Kidney tubule cell (primary cell): ENCODE results near the gene SHQ1.
"Not testable (repeated sequence)": the region's sequence is repeated elsewhere in the genome, so short reads cannot be mapped to it uniquely, and the experiment has no call there.

Experiments used
- DNase-seq: peaks from one replicate; pipeline ENCODE4 v3.0.0-alpha.2; 2018; ENCODE audit warnings: low spot score

SHQ1 gene

GRCh38 chr3:72800869-72801268 lies 47.4 kb downstream of the SHQ1 start:
- no peak for DNase-seq

- DNase-seq: no peak
Measured at GRCh38 chr3:72798552-72799195, 49.6 kb downstream of the SHQ1 start.

- peak; percentile 88 for DNase-seq
Measured at GRCh38 chr3:72797773-72798543, 50.3 kb downstream of the SHQ1 start.

DNA sequence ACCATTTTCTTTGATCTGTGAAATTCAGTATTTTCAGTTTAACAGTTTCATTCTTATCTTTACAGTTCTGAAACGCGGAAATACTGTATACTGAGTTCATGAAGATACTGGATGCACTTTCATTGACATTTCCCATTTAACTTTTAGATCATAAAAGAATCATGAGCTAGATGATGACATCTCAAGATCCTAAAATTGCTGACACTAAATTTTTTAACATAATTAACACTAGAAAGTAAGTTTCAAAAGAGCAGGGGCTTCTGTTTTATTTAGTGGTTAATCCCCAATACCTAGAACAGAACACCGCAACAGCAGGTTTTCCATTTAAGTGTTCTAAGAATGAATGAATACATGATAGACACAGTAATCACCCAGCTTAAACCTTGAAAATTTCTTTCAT lies 54.2 kb downstream of the SHQ1 start:
- no peak for DNase-seq

DNA sequence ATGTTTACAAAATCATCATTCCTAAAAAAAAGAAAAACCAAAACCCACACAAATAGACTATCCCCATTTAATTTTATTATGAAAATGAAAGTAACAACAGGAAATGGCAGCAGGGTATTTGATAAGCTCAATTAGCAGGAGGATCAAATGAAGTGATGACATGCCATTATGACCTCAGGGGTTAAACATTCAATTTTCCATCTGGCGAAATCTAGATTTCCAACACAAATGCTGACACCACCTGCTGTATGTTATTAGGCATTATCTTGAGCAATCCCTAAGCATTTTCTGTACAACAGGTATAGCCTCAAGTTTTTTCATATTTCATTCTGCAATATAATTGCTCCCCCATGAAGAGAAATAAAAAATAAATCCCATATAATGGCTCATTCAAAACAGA lies 57.1 kb downstream of the SHQ1 start:
- peak; percentile 13 for DNase-seq

GRCh38 chr3:72789786-72790185 lies 58.5 kb downstream of the SHQ1 start:
- DNase-seq: no peak

DNA sequence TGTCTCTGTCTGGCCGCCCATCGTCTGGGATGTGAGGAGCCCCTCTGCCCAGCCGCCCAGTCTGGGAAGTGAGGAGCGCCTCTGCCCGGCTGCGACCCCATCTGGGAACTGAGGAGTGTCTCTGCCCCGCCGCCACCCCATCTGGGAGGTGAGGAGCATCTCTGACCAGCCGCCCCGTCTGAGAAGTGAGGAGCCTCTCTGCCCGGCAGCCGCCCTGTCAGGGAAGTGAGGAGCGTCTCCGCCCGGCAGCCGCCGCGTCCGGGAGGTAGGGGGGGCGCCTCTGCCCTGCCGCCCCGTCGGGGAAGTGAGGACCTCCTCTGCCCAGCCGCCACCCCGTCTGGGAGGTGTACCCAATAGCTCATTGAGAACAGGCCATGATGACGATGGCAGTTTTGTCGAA lies 60.0 kb downstream of the SHQ1 start:
- DNase-seq: not testable (repeated sequence)

GRCh38 chr3:72786668-72787067 lies 61.6 kb downstream of the SHQ1 start:
- no peak for DNase-seq

- no peak for DNase-seq
Measured at GRCh38 chr3:72784226-72784625, 64.0 kb downstream of the SHQ1 start.

GRCh38 chr3:72782521-72782920 lies 65.7 kb downstream of the SHQ1 start:
- no peak for DNase-seq

DNA sequence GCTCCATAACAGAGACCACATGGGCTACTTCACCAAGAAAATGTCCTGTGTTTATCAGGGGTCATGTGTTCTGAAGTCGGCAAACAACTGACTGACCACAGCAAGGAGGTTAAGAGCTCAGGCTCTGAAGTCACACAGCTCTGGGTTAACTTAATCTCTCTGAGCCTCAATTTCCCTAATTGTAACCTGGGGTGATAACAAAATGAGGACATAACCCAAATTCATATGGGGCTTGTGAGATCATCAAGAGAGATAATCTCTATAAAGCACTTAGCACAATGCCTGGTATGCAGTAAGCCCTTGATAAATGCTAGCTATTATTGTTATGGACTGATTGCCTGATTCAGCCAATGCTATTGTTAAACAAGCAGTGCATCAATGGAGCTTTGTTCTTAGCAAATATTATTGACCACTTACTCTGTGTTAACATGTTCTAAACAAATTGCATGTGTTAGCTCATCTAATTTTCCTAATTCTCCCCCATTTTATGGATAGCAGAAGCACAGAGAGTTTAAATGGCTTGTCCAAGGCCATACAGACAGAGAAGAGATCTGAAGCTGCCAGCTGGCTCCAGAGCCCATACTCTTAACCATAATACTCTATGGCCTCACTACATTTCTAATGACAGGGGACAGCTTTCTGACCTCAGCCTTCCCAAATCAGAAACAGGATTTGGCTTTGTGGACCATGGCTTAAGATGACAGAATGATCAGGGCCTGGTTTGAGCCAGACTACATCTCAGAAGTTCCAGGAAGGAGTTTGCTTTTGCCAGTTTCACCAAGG lies 78.3 kb downstream of the SHQ1 start:
- no peak for DNase-seq

DNA sequence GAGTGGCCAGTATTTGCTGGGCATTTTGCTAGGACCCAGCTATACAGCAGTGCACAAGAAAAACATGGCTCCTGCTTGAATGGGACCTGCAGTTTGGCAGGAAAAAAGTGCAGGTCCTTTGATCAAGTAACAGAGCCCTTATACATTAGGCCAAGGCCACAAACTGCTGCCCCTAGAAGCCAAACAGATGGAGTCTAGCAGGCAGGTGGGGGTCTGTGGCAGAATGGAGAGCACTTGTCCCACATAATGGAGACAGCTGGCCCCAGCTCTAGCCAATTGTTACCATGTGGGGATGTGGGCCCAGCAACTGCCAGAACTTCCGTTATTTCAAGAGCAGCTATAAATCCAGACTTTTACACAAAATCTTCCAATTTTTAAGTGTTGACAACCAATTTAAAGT lies 79.3 kb downstream of the SHQ1 start:
- DNase-seq: no peak

DNA sequence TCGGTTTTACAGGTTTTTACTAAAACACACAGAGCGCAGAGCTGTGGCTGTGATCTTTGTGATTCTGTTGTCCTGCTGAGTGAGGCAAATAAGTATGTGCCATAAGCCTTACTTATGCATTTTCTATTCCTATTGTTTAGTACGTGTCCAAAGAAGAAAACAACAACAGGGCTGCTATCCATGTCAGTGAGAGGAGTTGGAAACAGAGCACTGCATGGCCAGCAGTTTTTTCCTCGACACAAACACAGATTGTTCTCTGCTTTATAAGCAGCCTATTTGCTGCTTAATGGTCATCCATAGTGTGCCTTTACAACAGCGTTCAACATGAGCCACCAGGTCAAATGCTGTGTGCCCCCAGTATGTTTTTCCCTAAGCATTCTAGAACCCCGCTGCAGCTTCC lies 79.8 kb downstream of the SHQ1 start:
- no peak for DNase-seq

GRCh38 chr3:72768006-72768441 lies 80.2 kb downstream of the SHQ1 start:
- no peak for DNase-seq

DNA sequence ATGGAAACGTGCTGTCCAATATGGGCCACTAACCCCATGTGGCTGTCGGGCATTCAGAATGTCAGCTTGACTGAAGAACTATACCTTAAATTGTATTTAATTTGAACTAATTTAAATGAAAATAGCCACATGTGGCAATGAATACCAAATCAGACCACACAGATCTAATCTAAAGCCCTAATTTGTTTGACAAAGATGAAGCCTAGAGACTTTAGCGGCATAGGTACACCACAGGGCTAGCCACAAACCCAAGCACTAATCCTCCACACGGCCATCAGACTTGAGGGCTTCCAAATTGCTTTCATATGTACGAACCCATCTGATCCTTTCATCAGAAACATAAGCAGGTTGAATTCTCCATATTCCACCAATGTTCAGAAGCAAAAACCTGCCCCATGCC lies 81.4 kb downstream of the SHQ1 start:
- DNase-seq: no peak

DNA sequence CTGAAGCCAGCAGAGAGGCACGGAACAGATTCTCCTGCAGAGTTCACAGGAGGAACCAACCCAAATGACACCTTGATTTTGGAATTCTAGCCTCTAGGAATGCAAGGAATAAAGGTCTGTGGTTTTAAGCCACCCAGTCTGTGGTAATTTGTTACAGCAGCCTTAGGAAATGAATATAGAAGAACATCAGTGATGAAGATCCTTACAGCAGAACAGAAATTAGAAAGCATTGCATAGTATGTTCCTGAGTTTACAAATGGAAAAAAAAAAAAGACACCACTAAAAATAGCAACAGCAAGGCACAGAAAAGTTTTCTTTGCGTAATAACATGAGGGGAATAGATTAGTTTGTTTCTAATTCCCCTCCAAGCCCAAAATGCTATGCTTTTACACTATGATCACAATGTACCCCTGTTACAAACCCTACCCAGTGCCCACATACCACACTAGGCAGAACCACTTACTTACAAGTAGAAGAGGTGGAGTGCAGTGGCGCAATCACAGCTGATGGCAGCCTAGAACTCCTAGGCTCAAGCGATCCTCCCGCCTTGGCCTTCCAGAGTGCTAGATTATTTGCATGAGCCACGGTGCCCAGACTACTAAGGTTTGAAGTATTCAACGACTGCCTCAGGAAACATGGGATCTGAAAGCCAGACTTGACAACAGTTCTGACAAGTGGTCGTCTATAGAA lies 84.3 kb downstream of the SHQ1 start:
- peak; percentile 17 for DNase-seq

GRCh38 chr3:72761410-72761809 lies 86.8 kb downstream of the SHQ1 start:
- DNase-seq: no peak

DNA sequence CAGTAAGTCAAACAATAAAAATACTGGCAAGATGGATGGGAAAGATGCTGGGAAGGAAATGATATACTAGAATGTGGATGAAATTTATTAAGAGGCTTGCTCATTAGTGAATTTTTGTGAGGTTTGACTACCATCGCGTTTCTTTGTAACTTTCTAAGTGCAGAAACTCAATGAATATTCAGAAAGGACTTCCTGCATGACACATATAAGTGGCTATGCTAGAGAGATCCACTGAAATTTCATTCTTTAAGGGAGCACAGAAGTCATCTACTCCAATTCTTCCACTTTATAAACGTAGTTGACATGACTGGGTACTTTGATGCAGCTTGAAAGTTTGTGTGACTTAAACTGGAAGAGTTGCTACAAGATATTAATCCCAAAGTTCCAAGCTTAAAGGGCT lies 88.0 kb downstream of the SHQ1 start:
- no peak for DNase-seq

DNA sequence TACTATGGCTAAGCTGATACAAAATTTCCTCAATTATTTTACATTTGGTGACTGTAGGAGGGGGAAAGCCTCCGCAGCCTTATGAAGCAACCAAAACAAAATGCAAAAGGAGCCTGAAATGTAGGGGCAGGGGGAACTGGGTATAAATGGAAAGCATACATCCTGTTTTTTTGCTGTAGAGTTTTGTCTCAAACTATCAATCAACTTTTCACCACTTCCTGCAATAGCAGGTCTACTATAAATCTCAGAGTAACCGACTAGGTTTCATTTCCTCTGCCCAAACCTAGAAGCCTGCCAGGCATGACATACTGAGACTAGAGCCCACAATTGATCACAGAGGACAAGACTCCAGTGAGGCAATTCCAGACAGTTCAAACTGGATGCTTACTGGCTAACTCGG lies 91.3 kb downstream of the SHQ1 start:
- DNase-seq: peak; percentile 11

DNA sequence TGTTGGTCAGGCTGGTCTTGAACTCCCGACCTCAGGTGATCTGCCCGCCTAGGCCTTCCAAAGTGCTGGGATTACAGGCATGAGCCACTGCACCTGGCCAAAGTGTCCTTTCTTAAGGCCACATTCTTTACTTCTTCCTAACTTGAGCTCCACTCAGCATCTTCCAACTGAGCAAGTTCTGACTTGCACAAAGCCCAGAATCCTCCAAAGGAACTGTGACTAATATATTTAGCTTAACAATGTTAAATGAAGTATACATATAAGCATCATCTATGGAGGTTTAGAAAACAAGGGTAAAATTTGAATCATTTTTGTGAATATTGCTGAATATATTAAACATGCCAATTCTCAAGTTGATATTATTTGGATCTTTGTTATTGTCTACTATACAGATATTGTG lies 93.7 kb downstream of the SHQ1 start:
- no peak for DNase-seq

GRCh38 chr3:72753495-72753894 lies 94.8 kb downstream of the SHQ1 start:
- peak; percentile 72 for DNase-seq

- DNase-seq: no peak
Measured at GRCh38 chr3:72750405-72750965, 97.8 kb downstream of the SHQ1 start.
